WI38 (cell line): Measurements from ENCODE around the gene CCDC88C.

ENCODE experiments used
- H3K4me3 ChIP-seq: 2 replicates; pipeline ENCODE4 v1.5.1; 2011; ENCODE audit warnings: low read depth, mild to moderate bottlenecking, control low read depth, low read length
- TF ChIP-seq, protein P1 (sequence below): IDR thresholded peaks from 2 replicates; pipeline ENCODE4 v1.5.1; 2012; ENCODE audit warnings: low read depth, mild to moderate bottlenecking, control low read depth, low read length

The CCDC88C gene

DNA sequence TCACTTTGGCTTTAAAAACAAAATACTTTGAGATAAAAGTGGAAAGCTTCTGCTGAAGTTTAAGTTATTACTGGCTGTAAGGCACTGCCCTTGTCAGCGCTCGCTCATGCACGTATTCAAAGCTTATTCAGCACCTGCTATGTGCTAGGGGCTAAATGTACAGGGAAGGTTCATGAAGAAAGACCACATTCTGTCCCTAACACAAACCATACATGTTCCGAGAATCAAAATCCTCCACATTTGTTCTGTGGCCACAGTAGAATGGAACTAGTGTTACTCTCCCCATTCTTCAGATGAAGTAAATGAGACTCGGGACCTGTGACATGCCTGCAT is 139.3 kb downstream of the CCDC88C start:
- no peak overlapping the region for H3K4me3 ChIP-seq
- TF ChIP-seq, protein P1, sequence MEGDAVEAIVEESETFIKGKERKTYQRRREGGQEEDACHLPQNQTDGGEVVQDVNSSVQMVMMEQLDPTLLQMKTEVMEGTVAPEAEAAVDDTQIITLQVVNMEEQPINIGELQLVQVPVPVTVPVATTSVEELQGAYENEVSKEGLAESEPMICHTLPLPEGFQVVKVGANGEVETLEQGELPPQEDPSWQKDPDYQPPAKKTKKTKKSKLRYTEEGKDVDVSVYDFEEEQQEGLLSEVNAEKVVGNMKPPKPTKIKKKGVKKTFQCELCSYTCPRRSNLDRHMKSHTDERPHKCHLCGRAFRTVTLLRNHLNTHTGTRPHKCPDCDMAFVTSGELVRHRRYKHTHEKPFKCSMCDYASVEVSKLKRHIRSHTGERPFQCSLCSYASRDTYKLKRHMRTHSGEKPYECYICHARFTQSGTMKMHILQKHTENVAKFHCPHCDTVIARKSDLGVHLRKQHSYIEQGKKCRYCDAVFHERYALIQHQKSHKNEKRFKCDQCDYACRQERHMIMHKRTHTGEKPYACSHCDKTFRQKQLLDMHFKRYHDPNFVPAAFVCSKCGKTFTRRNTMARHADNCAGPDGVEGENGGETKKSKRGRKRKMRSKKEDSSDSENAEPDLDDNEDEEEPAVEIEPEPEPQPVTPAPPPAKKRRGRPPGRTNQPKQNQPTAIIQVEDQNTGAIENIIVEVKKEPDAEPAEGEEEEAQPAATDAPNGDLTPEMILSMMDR = no peak

DNA sequence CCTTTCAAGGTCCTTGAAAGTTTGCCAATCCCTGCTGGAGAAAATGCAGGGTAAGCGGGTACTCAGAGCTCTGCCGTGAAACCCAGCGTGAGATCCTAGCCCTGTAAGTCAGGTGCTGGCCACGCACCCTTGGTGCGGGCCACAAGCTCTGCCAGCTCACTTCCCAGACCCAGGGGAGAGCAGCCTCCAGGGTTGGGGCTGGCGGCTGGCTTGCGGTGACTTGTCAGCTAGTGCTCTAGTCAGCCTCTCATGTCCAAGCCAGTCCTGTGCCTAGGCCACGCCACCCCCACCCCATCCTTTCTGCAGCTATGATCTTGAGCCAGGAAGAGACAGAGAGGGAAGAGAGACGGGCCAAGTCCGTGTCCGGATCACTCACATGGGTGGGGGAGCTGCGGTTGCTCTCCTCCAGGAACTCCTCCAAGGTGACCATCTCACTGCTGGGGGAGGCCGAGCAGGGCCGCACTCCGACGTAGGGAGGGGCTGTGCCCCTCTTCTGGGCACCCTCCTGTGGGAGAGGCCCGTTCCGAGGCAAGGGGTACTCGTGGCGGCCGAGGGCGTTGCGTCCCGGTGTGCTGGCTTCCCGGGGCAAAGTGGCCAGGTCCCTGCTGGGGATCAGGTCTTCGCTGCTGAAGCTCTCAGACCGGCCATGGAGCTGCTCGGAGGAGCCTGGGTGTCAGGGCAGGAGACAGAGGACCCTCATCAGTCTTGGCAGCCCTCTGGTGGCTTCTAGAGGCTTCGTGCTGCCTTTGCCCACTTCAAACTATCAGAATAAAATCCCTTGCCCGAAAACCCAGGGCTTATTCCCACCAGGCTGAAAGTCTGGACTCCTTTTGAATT is 139.9 kb downstream of the CCDC88C start:
- TF ChIP-seq, protein P1 = no peak
- no peak overlapping the region for H3K4me3 ChIP-seq

DNA sequence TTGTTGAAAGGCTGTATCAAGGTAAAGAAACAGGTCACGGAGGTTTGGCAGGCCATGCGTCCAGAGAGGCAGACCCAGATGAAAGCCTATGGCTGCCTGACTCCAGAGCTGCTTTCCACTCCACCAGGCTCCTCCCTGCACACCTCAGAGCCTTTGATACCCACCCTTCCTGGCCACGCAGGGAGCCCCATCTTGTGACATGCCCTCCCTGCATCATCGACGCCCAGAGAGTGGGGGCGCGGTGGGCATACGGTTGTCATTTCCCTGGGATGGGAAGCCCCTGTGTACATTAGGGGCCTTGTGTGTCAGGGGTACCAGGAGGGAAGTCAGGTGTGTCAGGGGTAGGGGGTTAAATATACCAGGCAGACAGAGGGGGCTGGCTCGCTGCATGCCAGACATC is 142.8 kb downstream of the CCDC88C start:
- H3K4me3 ChIP-seq = no peak overlapping the region
- TF ChIP-seq, protein P1 = no peak

DNA sequence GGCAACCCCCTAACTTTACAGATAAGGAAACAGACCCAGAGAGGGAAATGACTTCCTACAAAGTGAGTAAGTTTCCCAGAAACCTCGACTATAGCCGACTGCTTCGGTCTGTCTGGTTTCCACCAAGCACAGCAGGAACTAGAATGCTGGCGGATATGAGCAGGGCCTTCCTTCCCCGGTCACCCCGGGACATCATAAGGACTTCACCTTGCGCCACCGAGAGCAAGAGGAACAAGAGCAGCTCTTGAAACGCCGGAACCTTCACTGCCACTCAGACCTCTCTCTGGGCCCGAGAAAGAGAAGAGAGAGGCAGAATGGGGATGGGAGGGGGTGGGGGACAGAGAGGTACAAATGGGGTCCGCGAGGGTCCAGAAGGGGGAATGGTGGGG is 143.7 kb downstream of the CCDC88C start:
- TF ChIP-seq, protein P1 = no peak
- no peak overlapping the region for H3K4me3 ChIP-seq

DNA sequence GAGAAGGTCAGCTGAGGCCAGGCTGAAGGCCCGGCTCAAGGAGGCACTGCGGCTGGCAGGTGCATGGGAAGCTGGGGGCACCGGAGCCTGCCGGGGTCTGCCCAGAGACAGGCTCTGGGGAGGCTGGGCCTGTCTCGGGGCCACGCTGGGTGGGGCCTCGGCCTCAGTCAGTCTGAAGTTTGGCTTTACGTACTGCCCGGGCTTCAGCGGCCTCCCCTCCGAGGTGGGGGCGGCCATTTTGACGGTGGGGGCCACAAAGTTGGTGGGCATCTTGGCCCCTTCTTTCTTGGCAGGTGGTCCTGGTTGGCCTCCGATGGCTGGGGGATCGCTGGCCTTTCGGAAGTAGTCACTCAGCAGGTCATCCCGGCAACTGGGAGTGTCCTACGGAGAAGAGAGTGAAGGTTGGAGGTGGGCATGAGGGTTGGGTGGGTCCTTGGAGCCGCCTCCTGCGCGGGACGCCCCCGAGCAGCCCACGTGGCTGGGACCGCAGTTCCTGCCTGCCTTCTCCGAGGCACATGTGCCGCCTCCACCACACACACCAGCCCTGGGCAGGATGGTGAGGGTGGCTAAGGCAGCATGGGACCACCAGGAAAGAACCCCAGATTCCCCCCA is 144.2 kb downstream of the CCDC88C start:
- TF ChIP-seq, protein P1 = no peak
- H3K4me3 ChIP-seq = no peak overlapping the region

DNA sequence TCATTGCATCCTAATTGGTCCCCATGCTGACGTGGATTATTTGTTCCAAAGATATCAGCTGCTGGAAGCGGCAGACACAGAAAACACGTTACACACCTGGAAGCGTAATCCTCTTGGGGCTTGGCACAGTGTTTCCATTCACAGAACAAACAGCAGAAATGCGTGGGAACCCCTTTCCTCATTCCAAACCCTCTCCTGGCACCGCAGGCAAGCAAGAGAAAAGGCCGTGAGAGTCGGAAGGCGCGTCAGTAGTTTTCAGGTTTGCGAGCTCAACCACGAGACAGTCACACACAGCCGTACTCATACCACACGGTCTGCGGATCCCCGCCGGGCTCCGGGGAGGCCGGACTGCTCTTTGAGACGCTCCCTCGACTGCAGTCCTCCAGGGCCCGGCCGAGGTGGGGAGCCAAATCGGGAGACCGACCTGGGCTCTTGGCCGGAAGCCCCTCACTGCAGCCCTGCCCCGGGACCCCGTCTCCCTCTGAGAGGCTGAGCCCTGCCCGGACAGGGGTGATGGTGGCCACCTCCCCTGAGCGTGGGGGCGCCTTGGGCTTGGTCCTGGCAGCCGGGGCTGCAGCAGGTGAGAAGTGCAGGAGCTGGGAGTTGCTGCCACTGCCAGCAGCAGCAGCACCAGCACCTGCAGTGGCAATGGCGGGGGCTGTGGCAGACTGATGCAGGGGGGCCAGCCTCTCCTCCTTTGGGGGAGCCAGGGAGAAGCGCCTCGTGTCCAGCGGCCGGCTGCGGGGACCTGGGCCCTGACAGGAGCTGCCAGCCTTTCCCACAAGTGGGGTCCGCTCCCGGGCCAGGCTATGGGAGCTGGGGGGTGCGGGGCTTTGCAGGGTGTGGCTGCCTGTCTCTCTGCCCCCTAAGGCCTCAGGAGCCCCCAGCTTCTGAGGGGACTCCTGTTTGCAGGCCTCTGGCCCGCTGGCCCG is 145.0 kb downstream of the CCDC88C start:
- TF ChIP-seq, protein P1 = no peak
- no peak overlapping the region for H3K4me3 ChIP-seq
